Measurements from ENCODE around the gene NEUROG1.

The NEUROG1 gene

GRCh38 chr5:135492319-135492626 is 43.5 kb downstream of the NEUROG1 start:
- in situ Hi-C loops (cut with HindIII; ENCODE audit: low sequenced_read_pairs), result no loop called here
- no peak overlapping the region for H3K4me3 ChIP-seq (ENCODE audit: low read depth, low read length)

GRCh38 chr5:135491552-135492318 is 44.0 kb downstream of the NEUROG1 start:
- no peak overlapping the region for H3K4me3 ChIP-seq (ENCODE audit: low read depth, low read length)
- TF ChIP-seq CTCF (IDR thresholded peaks at IDR 0.05; ENCODE audit: low read depth, low read length), result no peak
- DNase-seq (ENCODE audit: low read depth, low spot score), result no peak
- in situ Hi-C loops (cut with HindIII; ENCODE audit: low sequenced_read_pairs), result no loop called here

More at GRCh38 chr5:135492319-135492626, 43.5 kb downstream of the NEUROG1 start:
- TF ChIP-seq CTCF (IDR thresholded peaks at IDR 0.05; ENCODE audit: low read depth, low read length), result no peak
- no peak for DNase-seq (ENCODE audit: low read depth, low spot score)

GRCh38 chr5:135491038-135491551 is 44.7 kb downstream of the NEUROG1 start:
- no peak for TF ChIP-seq CTCF (IDR thresholded peaks at IDR 0.05; ENCODE audit: low read depth, low read length)
- no peak for DNase-seq (ENCODE audit: low read depth, low spot score)
- H3K4me3 ChIP-seq (ENCODE audit: low read depth, low read length), result no peak overlapping the region
- in situ Hi-C loops (cut with HindIII; ENCODE audit: low sequenced_read_pairs), result no loop called here

- no peak overlapping the region for H3K4me3 ChIP-seq (ENCODE audit: low read depth, low read length)
- TF ChIP-seq CTCF (IDR thresholded peaks at IDR 0.05; ENCODE audit: low read depth, low read length), result no peak
- no peak for DNase-seq (ENCODE audit: low read depth, low spot score)
- in situ Hi-C loops (cut with HindIII; ENCODE audit: low sequenced_read_pairs), result no loop called here
Observed at GRCh38 chr5:135490245-135491037, 45.3 kb downstream of the NEUROG1 start.

- peak overlapping the region; percentile 41 for H3K4me3 ChIP-seq (ENCODE audit: low read depth, low read length)
- TF ChIP-seq CTCF (IDR thresholded peaks at IDR 0.05; ENCODE audit: low read depth, low read length), result no peak
- peak; percentile 7 for DNase-seq (ENCODE audit: low read depth, low spot score)
- in situ Hi-C loops (cut with HindIII; ENCODE audit: low sequenced_read_pairs), result no loop called here
Observed at GRCh38 chr5:135489466-135490244, 46.1 kb downstream of the NEUROG1 start.

GRCh38 chr5:135488727-135489465 is 46.9 kb downstream of the NEUROG1 start:
- TF ChIP-seq CTCF (IDR thresholded peaks at IDR 0.05; ENCODE audit: low read depth, low read length), result no peak
- in situ Hi-C loops (cut with HindIII; ENCODE audit: low sequenced_read_pairs), result no loop called here
- peak overlapping the region; percentile 41 for H3K4me3 ChIP-seq (ENCODE audit: low read depth, low read length)
- DNase-seq (ENCODE audit: low read depth, low spot score), result peak; percentile 84
